Measurements from ENCODE around the gene PLD3.
"Not testable (repeated sequence)": the region's sequence is repeated elsewhere in the genome, so short reads cannot be mapped to it uniquely, and the experiment has no call there.

PLD3 gene

GRCh38 chr19:40365613-40366401 is 17.3 kb downstream of the PLD3 start:
- peak in 3 of 5 donors; percentile 19 to 46 (median 19) for DNase-seq

GRCh38 chr19:40366697-40367561 is 18.4 kb downstream of the PLD3 start:
- DNase-seq, result no peak

- no peak for DNase-seq
Observed at GRCh38 chr19:40367577-40368434, 19.3 kb downstream of the PLD3 start.

GRCh38 chr19:40369797-40370196 is 21.3 kb downstream of the PLD3 start:
- DNase-seq, result no peak

GRCh38 chr19:40370253-40370652 is 21.8 kb downstream of the PLD3 start:
- not testable (repeated sequence) for DNase-seq

GRCh38 chr19:40370997-40371801 is 22.7 kb downstream of the PLD3 start:
- no peak for DNase-seq

GRCh38 chr19:40371802-40372122 is 23.3 kb downstream of the PLD3 start:
- no peak for DNase-seq

- no peak for DNase-seq
Observed at GRCh38 chr19:40374084-40374483, 25.6 kb downstream of the PLD3 start.

GRCh38 chr19:40376286-40376862 is 27.9 kb downstream of the PLD3 start:
- DNase-seq, result no peak

- DNase-seq, result no peak
Observed at GRCh38 chr19:40377876-40378385, 29.4 kb downstream of the PLD3 start.

GRCh38 chr19:40378509-40378908 is 30.0 kb downstream of the PLD3 start:
- DNase-seq, result no peak

GRCh38 chr19:40379446-40380198 is 31.1 kb downstream of the PLD3 start:
- DNase-seq, result no peak

- no peak for DNase-seq
Observed at GRCh38 chr19:40380199-40381037, 31.9 kb downstream of the PLD3 start.

- no peak for DNase-seq
Observed at GRCh38 chr19:40381321-40381720, 32.8 kb downstream of the PLD3 start.

- DNase-seq, result no peak
Observed at GRCh38 chr19:40383668-40384248, 35.3 kb downstream of the PLD3 start.

GRCh38 chr19:40387155-40387554 is 38.7 kb downstream of the PLD3 start:
- no peak for DNase-seq

GRCh38 chr19:40388481-40388880 is 40.0 kb downstream of the PLD3 start:
- no peak for DNase-seq

GRCh38 chr19:40389404-40390083 is 41.0 kb downstream of the PLD3 start:
- DNase-seq, result no peak
